Glutamatergic neuron (in vitro differentiated cells): ENCODE data around the gene GSS. TPM values are rescaled to one million over a fixed set of nuclear protein-coding genes. Genes with fewer than 3 reads are reported as not detected.

ENCODE experiments used
- DNase-seq: peaks from one replicate; pipeline ENCODE4 v3.0.0; 2022
- H3K27ac Mint-ChIP-seq: one replicate; pipeline ENCODE4 v1.8.0; 2020; ENCODE audit warnings: mild to moderate bottlenecking, mixed read lengths, inconsistent platforms; ENCODE audit not compliant: unreplicated experiment
- H3K27me3 Mint-ChIP-seq: one replicate; pipeline ENCODE4 v1.8.0; 2020; ENCODE audit warnings: mild to moderate bottlenecking, moderate library complexity, mixed read lengths, inconsistent platforms; ENCODE audit not compliant: unreplicated experiment
- H3K36me3 Mint-ChIP-seq: one replicate; pipeline ENCODE4 v1.8.0; 2020; ENCODE audit warnings: mild to moderate bottlenecking, mixed read lengths, inconsistent platforms; ENCODE audit not compliant: unreplicated experiment
- H3K4me1 Mint-ChIP-seq: one replicate; pipeline ENCODE4 v1.8.0; 2020; ENCODE audit warnings: mild to moderate bottlenecking, low read depth, mixed read lengths, inconsistent platforms; ENCODE audit not compliant: unreplicated experiment
- H3K4me3 Mint-ChIP-seq: one replicate; pipeline ENCODE4 v1.8.0; 2020; ENCODE audit warnings: mild to moderate bottlenecking, mixed read lengths, inconsistent platforms; ENCODE audit not compliant: unreplicated experiment
- H3K9me3 Mint-ChIP-seq: one replicate; pipeline ENCODE4 v1.8.0; 2020; ENCODE audit warnings: mild to moderate bottlenecking, moderate library complexity, mixed read lengths, inconsistent platforms; ENCODE audit not compliant: unreplicated experiment
- CTCF ChIP-seq: fragments of 200-600 bp; sonication (generic); IDR thresholded peaks from one replicate; pipeline ENCODE4 v1.5.0; 2021; ENCODE audit not compliant: partially characterized antibody, unreplicated experiment
- total RNA-seq: library from RNA; stranded (reverse); fragmentation: NEBNext Ultra II Directional; extraction: Animal tissue kit (Norgen Biotek cat#: 25700); gene quantifications from one replicate; pipeline ENCODE4 v1.2.1, GENCODE V29; 2021; ENCODE audit not compliant: unreplicated experiment

GSS gene
- total RNA-seq, 1 donor from 2014 or later: 28.2 TPM

DNA sequence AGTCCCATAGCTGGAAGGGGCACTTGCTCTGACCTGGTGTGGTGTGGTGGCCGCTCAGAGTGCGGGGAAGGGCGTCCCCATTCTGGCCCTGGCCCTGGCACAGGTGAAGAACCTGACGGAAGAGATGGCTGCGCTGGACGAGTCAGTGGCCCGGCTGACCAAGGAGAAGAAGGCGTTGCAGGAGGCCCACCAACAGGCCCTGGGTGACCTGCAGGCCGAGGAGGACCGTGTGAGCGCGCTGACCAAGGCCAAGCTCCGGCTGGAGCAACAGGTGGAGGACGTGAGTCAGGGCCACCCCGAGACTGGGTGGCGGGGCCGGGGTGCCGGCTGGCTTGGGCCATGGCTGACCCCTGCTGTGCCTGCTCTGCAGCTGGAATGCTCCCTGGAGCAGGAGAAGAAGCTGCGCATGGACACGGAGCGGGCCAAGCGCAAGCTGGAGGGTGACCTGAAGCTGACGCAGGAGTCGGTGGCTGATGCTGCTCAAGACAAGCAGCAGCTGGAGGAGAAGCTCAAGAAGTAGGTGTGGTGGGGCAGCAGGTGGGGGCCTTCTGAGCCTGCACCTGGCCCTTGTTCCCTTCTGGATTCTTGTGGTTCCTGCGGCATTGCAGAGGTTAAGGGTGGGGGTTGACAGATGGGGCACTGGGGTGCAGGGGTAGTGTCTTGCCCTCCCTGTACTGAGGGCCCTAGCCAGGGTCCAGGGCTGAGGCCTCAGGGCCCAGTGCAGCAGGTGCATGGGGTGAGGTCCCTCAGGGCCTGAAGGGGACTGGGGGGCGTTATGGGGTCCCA is 40.8 kb upstream of the GSS start:
- Mint-ChIP-seq H3K27me3 (peaks cover 3% of the 10 kb centered on the region), H3K4me3 (no peak overlapping the region), H3K4me1 (peaks cover 2% of the 10 kb centered on the region), H3K36me3 (no peaks in the 10 kb centered on the region), H3K27ac (no peak overlapping the region), H3K9me3 (peaks cover 4% of the 10 kb centered on the region)
- no peak for TF ChIP-seq CTCF
- no peak for DNase-seq

DNA sequence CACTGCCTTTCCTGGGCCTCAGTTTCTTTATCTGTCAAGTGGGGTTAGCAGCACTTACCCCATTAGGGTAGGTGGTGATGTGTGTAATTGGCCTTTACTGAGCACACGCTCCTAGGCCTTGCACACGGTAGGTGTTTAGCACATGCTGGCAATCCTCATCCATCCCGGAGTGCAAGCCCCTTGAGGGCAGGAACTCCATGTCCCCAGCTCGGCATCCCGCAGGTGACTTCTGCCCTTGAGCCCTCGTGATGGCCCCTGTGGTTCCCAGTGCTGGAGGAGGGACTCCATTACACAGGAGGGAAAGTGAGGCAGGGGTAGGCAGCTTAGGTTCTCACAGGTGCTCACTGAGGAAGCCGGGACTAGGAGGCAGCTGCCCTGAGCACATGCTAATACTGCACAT is 40.1 kb upstream of the GSS start:
- Mint-ChIP-seq H3K27ac (no peak overlapping the region), H3K9me3 (peaks cover 4% of the 10 kb centered on the region), H3K4me3 (no peak overlapping the region), H3K4me1 (peaks cover 2% of the 10 kb centered on the region), H3K36me3 (no peaks in the 10 kb centered on the region), H3K27me3 (peaks cover 3% of the 10 kb centered on the region)
- no peak for TF ChIP-seq CTCF
- DNase-seq: no peak

DNA sequence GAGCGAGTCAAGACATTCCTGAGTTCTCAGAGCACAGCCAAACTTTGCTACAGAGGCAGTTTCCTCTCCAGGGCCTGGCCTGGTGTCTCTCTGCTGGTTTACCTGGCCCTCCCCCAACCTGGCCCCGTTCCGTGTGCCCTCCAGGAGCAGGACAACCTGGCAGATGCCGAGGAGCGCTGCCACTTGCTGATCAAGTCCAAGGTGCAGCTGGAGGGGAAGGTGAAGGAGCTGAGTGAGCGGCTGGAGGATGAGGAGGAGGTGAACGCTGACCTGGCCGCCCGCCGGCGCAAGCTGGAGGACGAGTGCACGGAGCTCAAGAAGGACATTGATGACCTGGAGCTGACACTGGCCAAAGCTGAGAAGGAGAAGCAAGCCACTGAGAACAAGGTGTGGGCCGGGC is 39.6 kb upstream of the GSS start:
- no peak for DNase-seq
- no peak overlapping the region for H3K4me3 Mint-ChIP-seq
- H3K9me3 Mint-ChIP-seq: peaks cover 4% of the 10 kb centered on the region
- H3K27me3 Mint-ChIP-seq: peaks cover 3% of the 10 kb centered on the region
- peaks cover 2% of the 10 kb centered on the region for H3K4me1 Mint-ChIP-seq
- no peak overlapping the region for H3K27ac Mint-ChIP-seq
- H3K36me3 Mint-ChIP-seq: no peaks in the 10 kb centered on the region
- TF ChIP-seq CTCF: no peak

DNA sequence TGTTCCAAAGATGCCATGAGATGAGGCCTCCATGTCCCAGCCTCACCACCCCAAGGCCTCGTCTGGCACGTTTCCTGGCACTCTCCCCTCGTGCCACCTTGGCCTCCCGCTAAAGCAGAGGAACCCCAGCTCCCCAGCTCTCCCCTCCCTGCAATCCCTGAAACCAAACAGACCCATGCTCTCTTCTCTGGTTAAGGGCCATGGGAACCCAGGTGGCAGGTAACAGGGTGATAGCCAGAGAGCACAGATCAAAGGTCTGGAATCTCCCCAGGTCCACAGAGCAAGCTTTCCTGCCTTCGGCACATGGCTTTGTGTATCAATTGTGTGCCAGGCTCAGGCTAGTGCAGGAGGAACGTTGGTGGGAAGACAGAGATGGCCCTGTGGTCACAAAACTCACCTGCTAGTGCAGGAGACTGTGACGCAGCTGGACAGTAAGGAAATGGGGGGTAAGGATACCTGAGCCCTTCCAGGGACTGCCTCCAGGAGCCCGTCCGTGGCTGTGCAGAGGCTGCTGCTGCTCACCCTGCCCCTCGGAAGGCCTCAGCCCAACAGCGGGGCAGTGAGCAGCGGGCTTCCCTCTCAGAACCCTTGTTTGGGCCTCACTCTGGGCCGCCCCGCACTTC is 39.0 kb upstream of the GSS start:
- peaks cover 3% of the 10 kb centered on the region for H3K27me3 Mint-ChIP-seq

More for the DNA sequence above, 39.0 kb upstream of the GSS start:
- Mint-ChIP-seq H3K4me1 (peaks cover 2% of the 10 kb centered on the region), H3K27ac (no peak overlapping the region), H3K36me3 (no peaks in the 10 kb centered on the region), H3K4me3 (no peak overlapping the region), H3K9me3 (peaks cover 4% of the 10 kb centered on the region)
- no peak for DNase-seq
- no peak for TF ChIP-seq CTCF
